ENCODE data around the gene ADGRD2. TPM values are rescaled to one million over a fixed set of nuclear protein-coding genes. Genes with fewer than 3 reads are reported as not detected.

Gene ADGRD2
- polyA plus RNA-seq, 3 donors = not detected

DNA sequence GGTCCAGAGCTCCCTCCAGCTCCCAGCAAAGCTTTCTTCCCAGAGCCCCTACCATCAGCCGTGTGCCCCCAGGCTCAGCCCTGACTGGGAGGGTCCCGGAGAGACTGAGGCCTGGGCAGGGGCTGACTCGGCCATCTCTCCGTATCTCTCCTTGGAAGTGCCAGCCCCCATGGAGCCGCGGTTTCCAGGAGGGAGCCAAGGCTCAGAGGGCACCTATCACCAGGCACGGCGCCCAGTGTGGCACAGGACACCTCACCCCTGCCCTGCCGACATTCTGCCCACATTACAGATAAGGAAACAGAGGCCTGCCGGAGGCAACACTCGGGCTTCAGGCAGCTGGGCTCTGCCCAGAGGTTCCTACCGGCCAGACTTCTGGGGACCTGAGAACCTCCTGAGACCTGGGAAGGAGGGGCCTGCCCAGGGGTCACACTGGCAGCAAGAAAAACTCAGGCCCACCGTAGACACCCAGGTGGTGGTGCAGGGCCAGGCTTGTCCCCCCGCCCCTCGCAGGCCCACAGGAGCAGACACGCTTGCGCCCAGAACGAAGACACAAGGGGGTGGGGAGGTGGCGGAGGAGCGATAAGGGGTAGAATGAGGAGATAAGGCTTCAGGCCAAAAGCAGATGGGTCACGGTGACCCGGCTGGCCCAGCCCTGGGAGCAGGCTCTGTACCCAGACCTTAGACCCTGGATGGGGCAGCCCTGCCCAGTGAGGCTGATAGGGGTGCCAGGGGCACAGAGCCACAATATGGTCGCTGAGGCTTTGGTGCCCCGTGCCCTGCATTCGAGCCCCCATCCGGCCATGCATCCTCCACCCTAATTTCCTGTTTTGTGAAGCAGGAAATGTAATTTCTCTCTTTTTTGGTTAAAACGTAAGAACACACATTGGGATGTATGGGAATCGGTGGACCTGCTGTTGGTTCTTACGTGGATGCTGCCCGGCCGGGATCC is 45.1 kb downstream of the ADGRD2 start:
- no peaks in the 10 kb centered on the region for H4K20me1 ChIP-seq (ENCODE audit: insufficient read depth, low read length)
- Mint-ChIP-seq H3K4me1 (peaks cover 9% of the 10 kb centered on the region), H3K27me3 (ENCODE audit: low read depth in 3 of 3) (peaks cover 4 to 9% (median 8%) of the 10 kb centered on the region in 3 donors), H3K27ac (peak overlapping the region in 2 of 7 donors; percentile 33 to 66), H3K4me3 (no peak overlapping the region), H3K36me3 (no peaks in the 10 kb centered on the region), H3K9me3 (peaks cover 0 to 2% (median 0%) of the 10 kb centered on the region in 7 donors)
- no peak overlapping the region for H3K4me2 ChIP-seq (replicated peaks; ENCODE audit: extremely low read depth, low read length, poor library complexity, severe bottlenecking)
- TF ChIP-seq, protein P1, sequence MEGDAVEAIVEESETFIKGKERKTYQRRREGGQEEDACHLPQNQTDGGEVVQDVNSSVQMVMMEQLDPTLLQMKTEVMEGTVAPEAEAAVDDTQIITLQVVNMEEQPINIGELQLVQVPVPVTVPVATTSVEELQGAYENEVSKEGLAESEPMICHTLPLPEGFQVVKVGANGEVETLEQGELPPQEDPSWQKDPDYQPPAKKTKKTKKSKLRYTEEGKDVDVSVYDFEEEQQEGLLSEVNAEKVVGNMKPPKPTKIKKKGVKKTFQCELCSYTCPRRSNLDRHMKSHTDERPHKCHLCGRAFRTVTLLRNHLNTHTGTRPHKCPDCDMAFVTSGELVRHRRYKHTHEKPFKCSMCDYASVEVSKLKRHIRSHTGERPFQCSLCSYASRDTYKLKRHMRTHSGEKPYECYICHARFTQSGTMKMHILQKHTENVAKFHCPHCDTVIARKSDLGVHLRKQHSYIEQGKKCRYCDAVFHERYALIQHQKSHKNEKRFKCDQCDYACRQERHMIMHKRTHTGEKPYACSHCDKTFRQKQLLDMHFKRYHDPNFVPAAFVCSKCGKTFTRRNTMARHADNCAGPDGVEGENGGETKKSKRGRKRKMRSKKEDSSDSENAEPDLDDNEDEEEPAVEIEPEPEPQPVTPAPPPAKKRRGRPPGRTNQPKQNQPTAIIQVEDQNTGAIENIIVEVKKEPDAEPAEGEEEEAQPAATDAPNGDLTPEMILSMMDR (IDR thresholded peaks at IDR 0.05) = no peak
- DNase-seq = no peak
- peaks cover 0 to 12% of the 10 kb centered on the region in 2 donors for H3K4me1 ChIP-seq (ENCODE audit: control insufficient read depth in 1 of 2, insufficient read depth in 2 of 2, low read length in 2 of 2)
- H3K79me2 ChIP-seq (ENCODE audit: insufficient read depth, low read length) = no peaks in the 10 kb centered on the region
- H3K36me3 ChIP-seq (replicated peaks in 1 of 2; ENCODE audit: control insufficient read depth in 1 of 2, insufficient read depth in 2 of 2, low read length in 2 of 2) = no peaks in the 10 kb centered on the region
- no peaks in the 10 kb centered on the region for H3K27me3 ChIP-seq (ENCODE audit: control insufficient read depth in 2 of 2, insufficient read depth in 2 of 2, low read length in 2 of 2)
- H2AFZ ChIP-seq (ENCODE audit: insufficient read depth, low read depth, low read length, poor library complexity, severe bottlenecking) = peak overlapping the region; percentile 50
- H3K9ac ChIP-seq (ENCODE audit: insufficient read depth, low read length, poor library complexity, severe bottlenecking) = no peak overlapping the region
- intact Hi-C loops (cut with micrococcal nuclease) = no loop called here
- H3K27ac ChIP-seq (ENCODE audit: low read depth in 1 of 2, low read length in 2 of 2) = no peak overlapping the region
- H3K4me3 ChIP-seq (replicated peaks in 1 of 3; ENCODE audit: low read depth in 2 of 3, low read length in 3 of 3) = no peak overlapping the region
- H3K9me3 ChIP-seq (replicated peaks in 1 of 2; ENCODE audit: control insufficient read depth in 1 of 2, insufficient read depth in 1 of 2, low read length in 2 of 2) = no peaks in the 10 kb centered on the region
- 62% methylated on average over 25 of the region's 31 CpGs for WGBS (ENCODE audit: insufficient coverage)

DNA sequence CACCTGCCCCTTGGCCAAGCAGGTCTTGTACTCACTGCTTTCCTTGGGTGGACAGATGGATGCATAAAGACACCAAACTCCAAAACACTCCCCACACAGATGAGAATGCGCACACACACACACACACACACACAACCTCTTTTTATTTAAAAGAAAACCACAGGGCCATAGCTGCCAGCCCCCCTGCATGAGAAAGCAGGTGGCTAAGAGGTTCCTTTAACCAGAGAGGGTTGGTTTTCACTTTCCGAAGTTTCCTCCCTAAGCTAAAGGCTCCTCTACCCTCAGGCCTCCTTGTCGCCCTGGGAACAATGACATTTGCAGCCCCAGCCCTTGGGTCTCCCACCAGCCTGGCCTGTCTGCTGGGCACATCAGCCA is 45.8 kb downstream of the ADGRD2 start:
- H3K9me3 Mint-ChIP-seq = peaks cover 0 to 2% (median 0%) of the 10 kb centered on the region in 7 donors
- Histone ChIP-seq H3K27me3 (ENCODE audit: control insufficient read depth in 2 of 2, insufficient read depth in 2 of 2, low read length in 2 of 2) (peaks cover 0 to 6% of the 10 kb centered on the region in 2 donors), H3K36me3 (replicated peaks in 1 of 2; ENCODE audit: control insufficient read depth in 1 of 2, insufficient read depth in 2 of 2, low read length in 2 of 2) (no peaks in the 10 kb centered on the region), H3K4me2 (replicated peaks; ENCODE audit: extremely low read depth, low read length, poor library complexity, severe bottlenecking) (no peak overlapping the region), H3K4me1 (ENCODE audit: control insufficient read depth in 1 of 2, insufficient read depth in 2 of 2, low read length in 2 of 2) (peaks cover 0 to 12% of the 10 kb centered on the region in 2 donors), H3K9me3 (replicated peaks in 1 of 2; ENCODE audit: control insufficient read depth in 1 of 2, insufficient read depth in 1 of 2, low read length in 2 of 2) (no peaks in the 10 kb centered on the region), H3K79me2 (ENCODE audit: insufficient read depth, low read length) (no peaks in the 10 kb centered on the region), H2AFZ (ENCODE audit: insufficient read depth, low read depth, low read length, poor library complexity, severe bottlenecking) (peak overlapping the region; percentile 50), H3K9ac (ENCODE audit: insufficient read depth, low read length, poor library complexity, severe bottlenecking) (no peak overlapping the region), H3K27ac (ENCODE audit: low read depth in 1 of 2, low read length in 2 of 2) (no peak overlapping the region), H3K4me3 (replicated peaks in 1 of 3; ENCODE audit: low read depth in 2 of 3, low read length in 3 of 3) (no peak overlapping the region), H4K20me1 (ENCODE audit: insufficient read depth, low read length) (no peaks in the 10 kb centered on the region)
- peaks cover 9% of the 10 kb centered on the region for H3K4me1 Mint-ChIP-seq
- intact Hi-C loops (cut with micrococcal nuclease) = no loop called here
- WGBS (ENCODE audit: insufficient coverage) = 38% methylated on average over 2 of the region's 3 CpGs
- H3K27ac Mint-ChIP-seq = peak overlapping the region in 1 of 7 donors; percentile 33
- H3K36me3 Mint-ChIP-seq = no peaks in the 10 kb centered on the region
- no peak overlapping the region for H3K4me3 Mint-ChIP-seq
- H3K27me3 Mint-ChIP-seq (ENCODE audit: low read depth in 3 of 3) = peaks cover 2 to 11% (median 8%) of the 10 kb centered on the region in 3 donors
- TF ChIP-seq, protein P1 (IDR thresholded peaks at IDR 0.05) = no peak
- no peak for DNase-seq

Data from CD14-positive monocyte (primary cell).